A549 (cell line): ENCODE measurements around the gene EDA. TPM values are rescaled to one million over a fixed set of nuclear protein-coding genes. Genes with fewer than 3 reads are reported as not detected.
A peak's percentile ranks its signal among the peaks of the same experiment; 100 is the strongest.

Source experiments
- ATAC-seq, 2 experiments: fragments of 200-7000 bp in 1 of 2; fragments of >200 bp in 1 of 2; cut with Nextera tagmentation in 1 of 2; cut with Tn5 transposase in 1 of 2; 3 replicates each; pipeline versions ENCODE4 v1.8.0 to v1.9.1; 2018 to 2020; ENCODE audit warnings: mild to moderate bottlenecking in 1 of 2, moderate library complexity in 1 of 2
- CTCF ChIA-PET: fragments of 300-600 bp; sonication (Branson Sonifier 250); formaldehyde crosslinking; extraction: SDS; loops from one replicate; lab custom pipeline; 2021; ENCODE audit warnings: antibody characterized with exemption, inconsistent platforms; lab: Yijun Ruan, JAX
- POLR2A ChIA-PET: fragments of 350-600 bp; formaldehyde crosslinking; extraction: SDS; loops from one replicate; lab custom pipeline; 2021; ENCODE audit warnings: antibody characterized with exemption, inconsistent platforms; lab: Yijun Ruan, JAX
- DNase-seq, 2 experiments: peaks; one replicate each; pipeline versions ENCODE4 v3.0.0 to v3.0.0-alpha.2; 2011 to 2016; ENCODE audit warnings: low read depth in 1 of 2, low spot score in 1 of 2
- FAIRE-seq: peaks from 2 replicates; lab custom pipeline; 2011; peaks lifted over from hg19 to GRCh38; lab: Jason Lieb, UNC
- H3K27ac ChIP-seq, 2 experiments: fragments of >200 bp; sonication (Bioruptor Twin); formaldehyde crosslinking; 3 replicates each; pipeline ENCODE4 v1.5.1; 2016 to 2017
- H3K4me1 ChIP-seq: fragments of >200 bp; sonication (Bioruptor Twin); formaldehyde crosslinking; 3 replicates; pipeline ENCODE4 v1.6.1; 2016
- H3K4me2 ChIP-seq: fragments of >200 bp; sonication (Bioruptor Twin); formaldehyde crosslinking; 3 replicates; pipeline ENCODE4 v1.6.1; 2016
- H3K4me3 ChIP-seq: fragments of >200 bp; sonication (Bioruptor Twin); formaldehyde crosslinking; 3 replicates; pipeline ENCODE4 v1.5.1; 2016
- H3K9me3 ChIP-seq: fragments of >200 bp; sonication (Bioruptor Twin); formaldehyde crosslinking; 3 replicates; pipeline ENCODE4 v1.6.1; 2016
- ATOH8 ChIP-seq: fragments of 250-450 bp; sonication (Bioruptor Pico); IDR thresholded peaks from 2 replicates; pipeline ENCODE4 v1.5.0; 2020; ENCODE audit warnings: low read depth, mild to moderate bottlenecking, moderate library complexity
- BCL3 ChIP-seq: fragments of >200 bp; sonication (Bioruptor Twin); formaldehyde crosslinking; IDR thresholded peaks from 3 replicates; pipeline ENCODE4 v1.6.1; 2016
- BHLHE40 ChIP-seq: IDR thresholded peaks from 2 replicates; pipeline ENCODE4 v1.6.1; 2012; ENCODE audit warnings: low read depth, low read length, inconsistent platforms
- EHMT2 ChIP-seq: fragments of 200-600 bp; sonication (generic); IDR thresholded peaks from 2 replicates; pipeline ENCODE4 v1.6.1; 2016; ENCODE audit warnings: antibody characterized with exemption, low read depth, mild to moderate bottlenecking, moderate library complexity
- ESRRA ChIP-seq: fragments of 150-350 bp; IDR thresholded peaks from 2 replicates; pipeline ENCODE4 v1.6.1; 2014; ENCODE audit warnings: mild to moderate bottlenecking, low read length, borderline replicate concordance
- FOXS1 ChIP-seq: fragments of 250-450 bp; sonication (Bioruptor Pico); IDR thresholded peaks from 2 replicates; pipeline ENCODE4 v1.5.0; 2020; ENCODE audit warnings: mild to moderate bottlenecking, moderate library complexity
- GATA3 ChIP-seq: IDR thresholded peaks from 2 replicates; pipeline ENCODE4 v1.6.1; 2012; ENCODE audit warnings: borderline replicate concordance
- HDAC2 ChIP-seq: fragments of 200-600 bp; sonication (generic); IDR thresholded peaks from 2 replicates; pipeline ENCODE4 v1.6.1; 2016
- HEYL ChIP-seq: fragments of 250-450 bp; sonication (Bioruptor Pico); IDR thresholded peaks from 2 replicates; pipeline ENCODE4 v1.8.0; 2021; ENCODE audit warnings: mild to moderate bottlenecking, moderate library complexity
- HOXB13 ChIP-seq: fragments of 250-450 bp; sonication (Bioruptor Pico); IDR thresholded peaks from 2 replicates; pipeline ENCODE4 v1.5.0; 2020; ENCODE audit warnings: low read depth, mild to moderate bottlenecking, moderate library complexity
- JUN ChIP-seq, 2 experiments: fragments of >200 bp; sonication (Bioruptor Twin); formaldehyde crosslinking; IDR thresholded peaks; 2 replicates in 1 of 2; 3 replicates in 1 of 2; pipeline ENCODE4 v1.6.1; 2016 to 2017
- JUNB ChIP-seq: fragments of >200 bp; sonication (Bioruptor Twin); formaldehyde crosslinking; IDR thresholded peaks from 2 replicates; pipeline ENCODE4 v1.6.1; 2016
- MAFK ChIP-seq: fragments of 450-650 bp; IDR thresholded peaks from 2 replicates; pipeline ENCODE4 v1.6.1; 2014; ENCODE audit not compliant: partially characterized antibody
- MAX ChIP-seq: IDR thresholded peaks from 2 replicates; pipeline ENCODE4 v1.6.1; 2012
- NFE2L2 ChIP-seq: fragments of 150-350 bp; conservative IDR thresholded peaks from 2 replicates; pipeline ENCODE4 v1.6.1; 2014; ENCODE audit warnings: low read length
- RFX5 ChIP-seq: fragments of 450-650 bp; IDR thresholded peaks from 2 replicates; pipeline ENCODE4 v1.7.1; 2014; ENCODE audit warnings: antibody characterized with exemption, mild to moderate bottlenecking, moderate library complexity
- RNF2 ChIP-seq: fragments of 200-600 bp; sonication (generic); IDR thresholded peaks from 2 replicates; pipeline ENCODE4 v1.6.1; 2016; ENCODE audit warnings: low read depth, mild to moderate bottlenecking, antibody characterized with exemption, moderate library complexity, borderline replicate concordance
- SMC3 ChIP-seq: fragments of >200 bp; sonication (Bioruptor Twin); formaldehyde crosslinking; IDR thresholded peaks from 3 replicates; pipeline ENCODE4 v1.6.1; 2018; ENCODE audit warnings: inconsistent platforms
- TFCP2L1 ChIP-seq: fragments of 250-450 bp; sonication (Bioruptor Pico); IDR thresholded peaks from 2 replicates; pipeline ENCODE4 v1.5.0; 2021; ENCODE audit warnings: mild to moderate bottlenecking
- ZC3H11A ChIP-seq: fragments of 450-650 bp; IDR thresholded peaks from 2 replicates; pipeline ENCODE4 v1.6.1; 2014; ENCODE audit warnings: antibody characterized with exemption, mild to moderate bottlenecking
- WGBS: methylation state at CpG from one replicate; pipeline ENCODE4 v1.1.6; 2017; ENCODE audit errors: missing lambda C conversion rate; 5-methylcytosine and 5-hydroxymethylcytosine counted together
- polyA plus RNA-seq, 4 experiments: library from polyadenylated mRNA; depleted of rRNA in 3 of 4; stranded (reverse); fragments of >200 nt; fragmentation: RNase III in 1 of 4; extraction: RNeasy Plus Mini Kit Qiagen cat#74134 plus additional on column Dnase treatment in 1 of 4; gene quantifications; 2 replicates in 3 of 4; 3 replicates in 1 of 4; pipeline ENCODE4 v1.2.3, GENCODE V29; 2011 to 2017

EDA gene
- polyA plus RNA-seq, 2 of the 4 experiments (the other 2 are of a cell fraction) = 0.25 to 0.26 TPM

GRCh38 chrX:69914781-69915180 is 298.9 kb downstream of the EDA start (continued):
- TF ChIP-seq BCL3 = no peak
- TF ChIP-seq MAFK = no peak
- no peak for TF ChIP-seq TFCP2L1 (CRISPR knock-in tag)
- TF ChIP-seq FOXS1 (CRISPR knock-in tag) = no peak
- TF ChIP-seq HOXB13 = no peak
- no peak for TF ChIP-seq BHLHE40

GRCh38 chrX:69919749-69920148 is 303.8 kb downstream of the EDA start:
- ATAC-seq (no peak), FAIRE-seq (peak; percentile 28), DNase-seq (no peak)
- H3K4me2 ChIP-seq = no peak overlapping the region
- TF ChIP-seq NFE2L2 (no peak), MAX (no peak), HDAC2 (no peak), EHMT2 (no peak), RNF2 (no peak), GATA3 (no peak)
- CTCF ChIA-PET = no interaction called here
- no peak overlapping the region for H3K27ac ChIP-seq
- no peaks in the 10 kb centered on the region for H3K4me1 ChIP-seq
- H3K4me3 ChIP-seq = no peak overlapping the region
- POLR2A ChIA-PET = no interaction called here
- no peaks in the 10 kb centered on the region for H3K9me3 ChIP-seq

- Histone ChIP-seq H3K4me2 (no peak overlapping the region), H3K27ac (no peak overlapping the region), H3K4me3 (no peak overlapping the region), H3K9me3 (no peaks in the 10 kb centered on the region), H3K4me1 (no peaks in the 10 kb centered on the region)
- ChIA-PET POLR2A (no interaction called here), CTCF (no interaction called here)
- 1% methylated on average over 3 of the region's 3 CpGs for WGBS
- no peak for TF ChIP-seq ZC3H11A
- no peak for TF ChIP-seq HOXB13
- no peak for TF ChIP-seq HEYL
- FAIRE-seq = no peak
- no peak for ATAC-seq
- DNase-seq = no peak
These were observed 316.4 kb downstream of the EDA start for GRCh38 chrX:69932323-69932722.

GRCh38 chrX:69948276-69948797 is 332.4 kb downstream of the EDA start:
- WGBS = 13% methylated on average over 2 of the region's 2 CpGs
- CTCF ChIA-PET = interaction anchor here (1.1 kb wide), 1 partner anchor 84 kb away, joined by 3 read pairs; no protein-coding TSS in a partner anchor
- no peak for DNase-seq
- Histone ChIP-seq H3K4me2 (no peak overlapping the region), H3K4me3 (no peak overlapping the region), H3K4me1 (no peaks in the 10 kb centered on the region), H3K27ac (no peak overlapping the region), H3K9me3 (no peaks in the 10 kb centered on the region)
- POLR2A ChIA-PET = no interaction called here
- TF ChIP-seq EHMT2 (no peak), SMC3 (no peak), BCL3 (no peak), JUNB (no peak), RFX5 (no peak), ESRRA (no peak), JUN (IDR thresholded peaks at IDR 0.05) (no peak), BHLHE40 (no peak), ATOH8 (no peak)
- no peak for ATAC-seq
- no peak for FAIRE-seq
